AG04449 (cell line): ENCODE measurements around the gene RBP2.

ENCODE experiments used
- CTCF ChIA-PET: fragments of 350-600 bp; formaldehyde crosslinking; extraction: SDS; loops from one replicate; lab custom pipeline; 2021; ENCODE audit warnings: antibody characterized with exemption; lab: Yijun Ruan, JAX
- POLR2A ChIA-PET: fragments of 400-600, 350-600 bp; formaldehyde crosslinking; extraction: SDS; loops from one replicate; lab custom pipeline; 2020; ENCODE audit warnings: antibody characterized with exemption, inconsistent platforms; lab: Yijun Ruan, JAX
- DNase-seq: peaks from one replicate; pipeline ENCODE4 v3.0.0-alpha.2; 2010; ENCODE audit warnings: low read depth, low spot score
- H3K4me3 ChIP-seq: 2 replicates; pipeline ENCODE4 v1.5.1; 2011; ENCODE audit warnings: low read depth, mild to moderate bottlenecking, control low read depth, low read length
- CTCF ChIP-seq: IDR thresholded peaks from one replicate; pipeline ENCODE4 v1.5.1; 2011; ENCODE audit warnings: mild to moderate bottlenecking, moderate library complexity, low read length, control low read depth, inconsistent platforms; ENCODE audit not compliant: insufficient read depth; ENCODE audit errors: missing control alignments

RBP2 gene

GRCh38 chr3:139476348-139476747, at the start of gene RBP2:
Gene RBP2 (minus strand): TSS chr3:139476516. CDS start chr3:139476459, 57 bp downstream.
- TF ChIP-seq CTCF: no peak

GRCh38 chr3:139524841-139525636, 48.7 kb upstream of the RBP2 start:
- CTCF ChIA-PET: no interaction called here
- DNase-seq: no peak
- no peak overlapping the region for H3K4me3 ChIP-seq
- POLR2A ChIA-PET: no interaction called here
- TF ChIP-seq CTCF: no peak

More at GRCh38 chr3:139476348-139476747, at the start of gene RBP2:
- CTCF ChIA-PET: no interaction called here
- POLR2A ChIA-PET: no interaction called here
- no peak for DNase-seq
- H3K4me3 ChIP-seq: no peak within 1 kb of the TSS

GRCh38 chr3:139523718-139524117, 47.4 kb upstream of the RBP2 start:
- DNase-seq: no peak
- ChIA-PET POLR2A (no interaction called here), CTCF (no interaction called here)
- no peak overlapping the region for H3K4me3 ChIP-seq
- no peak for TF ChIP-seq CTCF

- no peak for TF ChIP-seq CTCF
- POLR2A ChIA-PET: no interaction called here
- no peak overlapping the region for H3K4me3 ChIP-seq
- no peak for DNase-seq
- CTCF ChIA-PET: no interaction called here
These were observed 46.9 kb upstream of the RBP2 start for GRCh38 chr3:139523166-139523565.

GRCh38 chr3:139522421-139522820, 46.1 kb upstream of the RBP2 start:
- TF ChIP-seq CTCF: no peak
- ChIA-PET CTCF (no interaction called here), POLR2A (no interaction called here)
- H3K4me3 ChIP-seq: no peak overlapping the region
- no peak for DNase-seq

GRCh38 chr3:139521816-139522215, 45.5 kb upstream of the RBP2 start:
- POLR2A ChIA-PET: no interaction called here
- no peak for TF ChIP-seq CTCF

More at GRCh38 chr3:139521816-139522215, 45.5 kb upstream of the RBP2 start:
- CTCF ChIA-PET: interaction anchor here (1.6 kb wide), 1 partner anchor 40 kb away, joined by 6 read pairs; no protein-coding TSS in a partner anchor
- DNase-seq: no peak
- no peak overlapping the region for H3K4me3 ChIP-seq
